Inflammatory macrophage (primary cell): ENCODE results near the gene SFMBT2.

Experiments
- DNase-seq, 2 donors: peaks; one replicate each; pipeline ENCODE4 v3.0.0-alpha.2; 2020 to 2022

Gene SFMBT2

DNA sequence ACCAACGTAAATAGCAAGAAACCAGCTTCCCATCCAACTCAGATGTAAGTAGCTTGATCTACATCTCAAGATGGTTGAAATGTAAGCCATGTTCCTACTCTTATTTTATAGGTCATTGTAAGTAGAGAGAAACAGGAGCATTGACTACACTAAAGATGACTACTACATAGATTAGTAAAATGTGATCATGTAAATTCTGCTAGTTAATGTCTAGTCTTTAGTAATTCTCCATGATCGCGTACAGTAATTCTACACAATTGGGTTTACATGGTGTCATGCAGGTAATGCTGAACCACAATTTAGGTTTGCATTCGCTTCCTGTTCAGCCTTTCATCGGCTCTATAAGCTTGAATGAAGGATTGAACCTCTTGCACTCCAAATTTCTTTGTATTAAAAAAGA lies 14.9 kb upstream of the SFMBT2 start:
- DNase-seq, result no peak

DNA sequence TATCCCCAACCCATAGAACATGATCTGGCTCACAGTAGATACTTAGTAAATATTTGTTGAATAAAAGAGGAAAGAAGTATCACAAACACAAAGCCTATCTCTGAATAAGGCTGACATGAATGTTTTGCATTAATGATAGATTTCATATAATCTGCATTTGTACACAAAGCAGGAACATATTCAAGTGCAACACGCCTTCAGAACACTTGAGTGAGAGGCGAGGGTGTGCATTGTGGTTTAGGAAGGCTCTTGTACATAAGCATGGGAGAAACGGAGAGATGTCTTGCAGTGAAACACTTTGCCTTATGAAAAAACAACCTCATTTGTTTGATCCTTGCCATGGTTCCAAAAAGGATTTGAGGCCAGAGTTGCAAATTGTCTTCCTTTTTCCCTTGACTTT lies 14.1 kb upstream of the SFMBT2 start:
- DNase-seq, result no peak

DNA sequence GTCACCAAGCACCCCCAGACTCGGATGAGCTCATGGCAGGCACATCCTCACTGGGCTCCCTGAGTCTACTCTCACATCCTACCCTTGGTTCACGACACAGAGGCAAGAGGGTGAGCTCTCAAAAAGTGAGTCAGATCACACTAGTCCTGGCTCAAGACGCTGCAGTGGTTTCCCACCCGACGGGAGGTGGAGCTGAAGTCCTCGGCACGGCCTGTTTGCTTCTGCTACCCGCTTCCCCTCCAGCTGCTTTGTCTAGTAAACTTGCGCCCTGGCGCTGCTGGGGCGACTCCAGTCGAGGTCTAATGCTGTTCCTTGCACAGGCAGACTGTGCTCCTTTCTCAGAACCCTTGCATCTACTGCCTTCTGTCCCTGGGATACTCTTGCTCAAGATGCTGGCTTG lies 13.5 kb upstream of the SFMBT2 start:
- DNase-seq, result no peak

DNA sequence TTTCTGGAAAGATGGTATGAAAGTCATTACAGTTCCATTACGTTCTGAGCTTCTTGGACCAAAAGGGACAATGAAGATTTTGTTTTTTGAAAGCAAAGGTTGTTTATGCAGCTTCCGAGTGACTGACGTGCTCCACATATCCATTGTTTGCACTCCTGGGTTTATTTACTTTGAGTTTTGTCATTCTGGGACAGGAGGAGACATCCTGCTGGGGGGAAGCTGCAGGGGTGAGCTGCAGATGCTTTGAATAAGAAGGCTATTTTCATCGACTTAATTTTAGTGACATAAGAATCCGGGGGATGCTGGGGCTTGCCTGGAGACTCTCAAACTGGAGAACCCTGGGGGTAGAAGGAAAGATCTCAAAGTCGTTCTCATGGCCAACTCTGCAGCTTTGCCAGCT lies 12.7 kb upstream of the SFMBT2 start:
- DNase-seq, result no peak

DNA sequence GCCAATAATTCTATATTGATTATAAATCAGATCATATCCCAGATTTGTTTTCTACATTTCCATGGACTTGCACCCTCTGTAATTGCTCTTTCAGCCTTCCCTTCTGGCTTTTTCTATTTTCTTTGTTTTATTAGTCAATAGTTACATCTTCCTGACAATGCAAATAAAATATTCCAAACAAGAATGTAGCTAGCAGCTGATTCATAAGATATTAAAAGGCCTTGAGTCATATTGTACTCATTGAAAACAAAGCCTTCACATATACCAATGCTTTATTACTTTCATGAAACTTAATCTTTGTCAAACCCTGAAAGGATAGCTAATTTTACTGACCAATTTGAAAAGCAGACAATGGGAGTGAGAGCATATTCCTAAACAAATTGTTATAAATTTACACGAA lies 10.7 kb upstream of the SFMBT2 start:
- no peak for DNase-seq

DNA sequence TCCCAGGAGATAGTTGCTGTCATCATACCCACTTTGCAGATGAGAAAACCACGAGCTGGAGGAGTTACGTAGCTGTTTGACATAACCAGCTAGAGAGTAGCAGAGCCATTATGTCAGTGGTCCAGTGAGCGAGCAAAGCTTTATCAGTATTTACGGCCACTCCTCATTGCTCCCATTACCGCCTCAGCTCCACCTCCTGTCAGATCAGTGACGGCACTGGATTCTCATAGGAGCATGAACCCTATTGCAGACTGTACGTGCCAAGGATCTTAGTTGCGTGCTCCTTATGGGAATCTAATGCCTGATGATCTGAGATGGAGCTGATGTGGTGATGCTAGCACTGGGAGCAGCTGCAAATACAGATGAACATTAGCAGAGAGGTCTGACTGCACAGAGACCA lies 9.2 kb upstream of the SFMBT2 start:
- DNase-seq, result no peak

DNA sequence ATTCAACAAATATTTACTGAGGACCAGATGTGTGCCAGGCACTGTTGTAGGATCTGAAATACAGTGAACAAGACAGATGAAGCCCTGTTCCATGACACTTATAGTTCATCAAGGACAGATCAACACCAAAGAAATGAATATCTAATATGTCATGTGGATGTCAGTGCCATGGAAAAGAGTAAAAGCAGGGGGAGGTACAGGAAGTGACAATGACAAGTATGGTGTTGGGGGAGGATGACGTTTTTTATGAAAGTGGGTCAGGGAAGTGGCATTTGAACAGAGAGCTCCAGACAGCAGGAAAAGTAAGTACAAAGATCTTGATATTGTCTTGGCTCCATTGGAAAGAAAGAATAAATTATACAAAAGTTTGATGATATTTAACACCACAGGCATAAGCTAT lies 7.0 kb upstream of the SFMBT2 start:
- DNase-seq, result peak in 1 of 2 donors; percentile 46

DNA sequence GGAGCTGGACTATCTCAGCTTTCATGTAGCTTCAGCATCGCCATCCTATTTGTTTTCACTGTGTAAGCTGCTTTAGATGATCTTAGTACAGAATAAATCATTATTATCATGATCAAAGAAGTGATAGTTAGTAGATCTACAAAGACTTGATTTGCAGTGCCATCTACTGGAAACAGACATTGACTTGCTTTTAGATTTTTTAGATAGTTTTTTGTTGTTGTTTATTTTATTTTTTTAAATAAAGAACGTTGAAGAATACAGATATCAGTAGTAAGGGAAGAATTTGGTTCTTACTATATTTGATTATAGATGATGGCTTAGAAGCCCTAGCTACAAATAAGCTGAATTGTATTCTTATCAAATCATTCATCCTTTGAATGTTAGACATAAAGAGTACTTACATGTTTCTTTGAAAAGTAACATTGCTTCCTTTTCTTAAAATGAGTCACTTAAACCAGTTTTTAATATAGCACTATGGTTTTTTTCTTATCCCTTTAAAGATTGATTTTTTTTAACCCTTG lies 6.3 kb upstream of the SFMBT2 start:
- DNase-seq, result peak; percentile 21 to 59

DNA sequence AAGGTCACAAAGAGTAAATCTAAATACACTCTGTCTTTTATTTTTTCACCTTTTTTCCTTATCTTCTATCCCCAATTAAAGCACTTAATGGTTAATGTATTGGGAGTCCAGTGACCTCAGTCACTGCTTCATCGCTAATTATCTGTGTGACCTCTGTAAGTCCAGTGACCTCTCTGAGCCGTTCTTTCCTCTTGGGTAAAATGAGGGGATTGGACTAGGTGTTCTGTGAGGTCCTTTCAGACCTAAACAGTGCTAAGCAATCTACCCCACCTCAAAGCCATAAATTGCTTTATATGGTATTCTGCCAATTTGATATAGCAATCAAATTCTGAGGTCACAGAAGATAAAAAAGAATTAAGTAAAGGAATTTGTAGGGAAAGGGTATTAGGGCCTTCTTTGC lies 3.9 kb upstream of the SFMBT2 start:
- no peak for DNase-seq

DNA sequence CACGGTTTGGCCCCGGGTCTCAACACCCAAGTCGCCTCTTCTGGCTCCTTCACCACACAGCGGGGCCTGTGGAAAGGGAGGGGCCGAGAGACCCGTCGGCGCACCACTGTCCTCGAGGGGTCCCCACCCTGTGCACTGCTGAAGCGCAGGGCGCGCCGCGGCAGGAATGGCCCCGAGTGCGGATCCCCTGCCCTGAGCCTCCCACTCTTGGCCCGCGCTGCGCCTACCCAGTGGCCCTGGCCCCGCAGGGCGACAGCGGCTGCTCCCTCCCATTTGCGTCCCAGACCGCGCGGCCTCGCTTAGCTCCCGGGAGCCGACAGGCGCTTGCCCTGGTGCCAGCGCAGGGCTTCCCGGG lies 2.1 kb upstream of the SFMBT2 start:
- no peak for DNase-seq

DNA sequence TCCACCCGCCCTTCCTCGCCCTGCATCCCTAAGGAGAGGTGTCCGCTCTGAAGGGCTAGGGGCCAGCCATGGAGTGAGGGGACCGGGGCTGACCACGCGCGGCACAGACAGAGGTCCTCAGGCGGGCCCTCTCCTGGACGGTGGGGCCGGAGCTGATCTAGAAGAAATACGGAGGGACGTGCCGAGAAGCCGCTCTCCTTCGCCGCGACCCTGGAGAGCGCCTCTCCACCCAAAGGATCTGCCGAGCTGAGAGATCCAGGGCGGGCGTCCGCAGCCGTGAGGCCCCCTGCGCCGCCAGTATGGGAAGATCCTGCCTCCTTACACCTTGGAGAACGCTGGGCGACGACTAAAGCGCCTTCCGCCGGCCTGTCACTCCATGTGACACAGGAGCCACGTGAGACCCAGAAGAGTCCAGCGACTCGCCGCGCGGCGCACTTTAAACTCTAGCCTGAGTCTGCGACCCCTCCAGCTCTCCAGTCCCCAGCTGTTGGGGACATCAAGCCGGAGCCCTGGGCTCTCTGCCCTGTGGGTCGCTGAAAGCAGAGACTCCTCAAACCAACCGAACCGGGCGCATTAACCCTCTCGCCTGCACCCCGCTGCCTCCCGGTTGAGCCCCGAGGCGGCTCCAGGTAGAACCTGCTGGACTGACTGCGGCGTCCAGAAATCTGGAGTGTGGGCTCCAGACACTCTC lies 1.5 kb upstream of the SFMBT2 start:
- peak; percentile 31 to 56 for DNase-seq

DNA sequence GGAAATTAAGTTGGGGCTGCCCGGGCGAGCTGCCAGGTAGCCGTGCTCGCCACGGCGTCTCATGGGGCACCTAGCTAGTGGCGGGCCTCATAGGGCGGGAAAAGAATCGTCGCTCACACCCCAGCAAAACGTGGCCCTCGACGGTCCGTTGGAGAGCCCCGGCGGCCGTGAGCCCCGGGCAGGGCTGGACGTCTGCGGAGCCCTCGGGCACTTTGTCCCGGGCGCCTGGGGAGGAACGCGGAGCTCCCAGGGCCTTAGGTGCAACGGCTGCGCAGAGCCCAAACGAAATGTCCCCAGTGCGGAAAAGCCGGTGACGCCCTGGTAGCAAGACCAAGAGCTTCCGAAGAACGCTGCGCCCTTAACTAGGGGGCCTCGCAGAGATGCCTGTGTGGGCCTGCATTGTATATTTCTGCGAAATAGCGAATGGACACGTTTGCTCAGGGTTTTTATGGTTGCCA lies 866 bp upstream of the SFMBT2 start:
- DNase-seq, result peak in 1 of 2 donors; percentile 25

DNA sequence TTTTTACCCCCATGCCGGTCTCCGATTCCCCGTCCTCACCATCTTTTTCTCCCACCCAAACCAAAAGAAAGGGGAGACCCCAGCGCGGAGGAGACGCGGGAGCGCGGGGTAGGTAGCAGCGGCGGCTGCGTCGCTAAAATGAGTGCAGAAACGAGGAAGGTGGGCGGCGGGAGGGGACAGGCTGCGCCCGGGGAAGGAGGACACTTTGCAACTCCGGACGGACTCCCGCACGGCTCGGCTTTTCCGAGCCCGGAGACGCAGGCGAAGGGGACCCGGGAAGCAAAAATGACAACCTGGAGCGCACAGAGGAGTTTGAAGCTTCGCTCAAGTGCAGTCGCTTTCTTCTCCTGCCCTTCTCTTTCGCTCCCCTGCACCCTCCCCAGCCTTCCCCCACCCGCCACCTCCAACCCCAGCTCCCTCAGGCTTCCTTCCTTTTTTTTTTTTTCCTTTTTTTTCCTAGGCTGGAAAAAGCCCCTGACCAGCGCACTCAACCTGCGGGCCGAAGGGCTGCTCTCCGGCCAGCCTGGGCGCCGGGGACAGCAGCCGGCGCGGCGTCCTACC lies 453 bp downstream of the SFMBT2 start:
- peak; percentile 33 to 66 for DNase-seq

DNA sequence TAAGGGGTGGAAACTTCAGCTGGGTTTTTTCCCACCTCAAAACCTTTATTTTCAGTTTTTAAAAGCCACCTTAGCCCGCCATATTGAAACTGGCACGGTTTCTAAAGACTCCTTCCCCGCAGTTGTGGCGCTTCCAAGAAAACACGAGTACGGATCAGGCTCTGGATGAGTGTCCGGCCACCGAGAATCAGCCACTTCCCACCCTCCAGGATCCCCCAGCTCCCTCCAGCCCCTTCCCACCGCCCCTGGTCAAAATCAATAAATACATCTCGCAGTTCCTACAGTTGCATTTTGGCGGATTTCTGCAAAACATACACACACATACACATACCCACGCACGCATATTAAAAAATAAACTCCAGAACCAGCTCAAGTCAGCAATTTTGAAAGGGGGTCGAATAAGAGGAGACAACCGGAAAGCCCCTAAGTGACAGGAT lies 1.1 kb downstream of the SFMBT2 start:
- DNase-seq, result peak in 1 of 2 donors; percentile 20

DNA sequence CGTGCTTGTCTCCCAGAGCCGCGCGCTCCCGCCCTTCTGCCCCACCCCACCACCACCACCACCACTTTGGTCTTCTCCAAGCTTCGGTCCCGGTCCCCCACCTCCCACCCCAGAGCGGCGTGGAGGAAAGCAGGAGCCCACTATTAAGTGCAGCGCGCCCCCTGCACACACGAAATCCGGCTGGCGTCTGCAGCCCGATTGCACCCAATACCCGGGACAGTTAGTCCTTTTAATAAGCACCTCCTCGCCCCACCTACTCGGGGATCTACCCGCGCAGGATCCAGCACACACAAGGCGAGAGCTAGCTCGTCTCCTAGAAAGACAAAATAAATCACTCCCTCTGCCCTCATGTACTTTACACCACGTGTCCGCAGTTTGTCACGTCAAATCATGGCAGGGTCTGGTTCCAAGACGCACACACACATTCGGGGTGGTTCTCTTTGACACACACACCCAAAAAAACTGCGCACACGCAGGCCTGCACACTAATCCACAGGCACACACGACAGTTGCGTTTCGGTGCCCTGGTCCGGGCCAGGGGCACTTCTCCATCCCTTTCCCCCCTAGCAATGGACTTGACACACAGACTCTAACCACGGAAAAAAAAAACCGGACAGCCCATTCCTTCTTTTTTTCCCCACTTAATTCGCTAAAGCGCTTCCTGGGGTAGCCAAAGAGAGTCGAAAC lies 1.6 kb downstream of the SFMBT2 start:
- peak; percentile 34 to 52 for DNase-seq

DNA sequence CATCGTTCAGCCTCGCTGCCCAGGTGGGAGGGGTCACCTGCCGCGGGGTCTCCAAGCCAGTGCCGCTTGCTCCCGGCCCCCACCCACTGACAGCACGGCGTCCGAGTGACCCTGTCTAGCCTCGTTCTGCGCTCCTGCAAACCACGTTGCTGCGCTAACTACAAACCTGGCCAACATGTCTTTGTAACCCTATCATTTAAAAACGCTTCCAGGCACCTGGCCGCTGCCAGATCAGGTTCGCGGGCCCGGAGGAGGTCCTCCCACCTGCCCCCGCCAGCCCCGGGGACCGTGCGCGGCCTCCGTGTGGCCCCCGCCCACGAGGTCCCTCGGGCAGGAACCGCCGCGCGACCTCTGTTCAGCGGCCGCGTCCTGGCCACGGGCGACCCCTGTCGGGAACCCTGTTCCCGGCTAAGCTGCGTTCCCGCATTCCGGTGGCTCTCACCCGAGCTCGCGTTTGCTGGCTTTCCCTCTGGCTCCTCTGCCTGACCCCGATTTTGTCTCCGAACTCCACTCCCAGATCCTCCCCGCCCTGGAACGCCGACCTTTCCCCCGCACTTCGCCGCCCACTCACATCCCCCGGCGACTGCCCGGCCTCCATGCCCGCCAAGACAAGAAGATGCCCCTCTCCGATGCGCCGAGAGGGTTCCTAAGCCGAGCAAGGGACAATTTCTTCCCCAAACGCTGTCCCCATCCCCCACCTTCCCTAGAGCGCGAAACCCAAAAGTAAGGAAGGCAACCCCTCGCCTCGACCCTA lies 2.4 kb downstream of the SFMBT2 start:
- DNase-seq, result peak; percentile 38 to 70

DNA sequence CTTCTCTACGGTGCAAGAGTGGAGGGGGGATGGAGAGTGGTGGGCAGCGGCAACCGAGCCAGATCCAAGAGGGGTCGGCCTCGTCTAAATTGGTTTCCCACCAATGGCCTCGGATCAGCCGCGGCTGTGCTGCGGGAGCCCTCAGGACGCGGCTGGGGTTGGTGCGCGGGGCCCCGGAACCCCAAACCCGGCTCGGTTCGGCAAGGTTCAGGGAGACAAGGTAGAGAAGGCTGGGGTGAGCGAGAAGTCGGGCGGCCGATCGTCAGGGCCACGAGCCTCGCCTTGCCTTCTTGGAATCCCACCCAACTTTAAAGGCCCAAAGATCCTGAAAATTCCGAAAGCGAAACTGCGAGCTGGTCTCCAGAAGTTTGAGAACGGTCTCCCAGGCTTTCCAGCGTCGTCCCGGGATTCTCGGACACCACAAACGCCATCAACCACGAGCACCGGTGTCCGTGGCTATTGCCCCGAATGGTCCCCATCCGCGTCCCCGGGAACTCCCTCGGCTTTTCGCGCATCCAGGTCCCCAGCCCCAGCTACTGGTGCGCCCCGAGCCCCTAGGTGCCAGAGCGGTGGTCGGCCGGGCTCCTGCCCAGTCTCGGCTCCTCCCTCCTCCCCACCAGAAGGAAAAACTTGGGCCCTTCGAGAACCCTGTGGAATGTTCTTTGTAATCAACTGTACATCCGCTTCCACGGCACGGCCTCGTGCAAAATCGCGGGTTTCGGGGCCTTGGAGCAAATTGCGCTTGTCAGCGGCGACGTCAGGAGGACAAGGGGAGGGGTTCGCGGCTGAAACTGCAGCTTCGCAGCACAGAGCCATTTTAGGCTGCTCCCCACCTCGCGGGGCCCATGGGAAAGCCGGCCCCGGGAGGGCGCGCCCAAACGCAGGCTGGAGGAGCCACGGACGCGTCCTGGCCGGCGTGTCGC lies 3.2 kb downstream of the SFMBT2 start:
- DNase-seq, result peak; percentile 33 to 52

DNA sequence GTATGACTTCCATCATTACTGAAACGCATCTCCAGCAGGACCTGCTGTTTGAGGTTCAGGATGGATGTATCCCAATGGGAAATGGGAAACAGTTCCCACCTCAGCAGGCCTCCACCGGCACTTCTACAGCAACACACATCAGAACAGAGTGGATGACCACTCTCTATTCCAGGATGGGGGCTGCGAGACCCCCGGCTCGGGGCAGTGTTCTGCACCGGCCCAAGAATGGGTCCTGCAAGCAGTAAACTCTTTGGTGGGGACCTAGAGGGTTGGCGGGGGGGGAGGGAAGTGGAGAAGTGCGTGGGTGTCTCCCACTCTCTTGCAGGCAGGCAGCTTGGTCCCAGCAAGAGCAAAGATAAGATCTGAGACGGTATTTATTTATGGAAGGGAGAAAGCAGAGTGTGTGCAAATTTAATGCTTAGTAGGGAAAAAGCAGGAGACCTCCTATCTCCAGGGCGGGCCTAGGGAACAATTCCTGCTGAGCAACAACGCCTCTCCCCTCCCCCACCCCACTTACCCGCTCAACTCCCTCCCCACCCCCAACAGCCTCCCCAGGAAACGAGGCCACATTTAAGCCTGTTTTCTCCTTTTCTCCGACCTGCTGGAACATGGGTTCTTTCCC lies 4.0 kb downstream of the SFMBT2 start:
- no peak for DNase-seq

DNA sequence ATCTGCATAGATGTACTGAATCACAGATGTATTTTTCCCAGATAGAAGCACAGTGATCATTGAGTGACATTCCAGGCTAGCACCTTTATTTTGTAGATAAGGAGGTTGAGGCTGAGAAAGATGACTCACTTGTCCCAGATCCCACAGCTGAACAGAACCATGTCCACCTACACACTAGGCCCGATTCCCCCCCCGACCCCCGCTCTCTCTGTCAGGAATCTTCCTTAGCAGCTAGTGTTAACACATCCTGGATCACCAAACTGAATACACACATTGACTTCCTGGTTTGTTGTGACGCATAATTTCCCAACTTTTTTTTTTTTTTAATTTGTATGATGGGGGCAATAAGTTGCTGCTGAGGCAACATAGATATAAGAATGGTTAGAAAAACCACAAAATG lies 5.2 kb downstream of the SFMBT2 start:
- peak; percentile 18 to 59 for DNase-seq

DNA sequence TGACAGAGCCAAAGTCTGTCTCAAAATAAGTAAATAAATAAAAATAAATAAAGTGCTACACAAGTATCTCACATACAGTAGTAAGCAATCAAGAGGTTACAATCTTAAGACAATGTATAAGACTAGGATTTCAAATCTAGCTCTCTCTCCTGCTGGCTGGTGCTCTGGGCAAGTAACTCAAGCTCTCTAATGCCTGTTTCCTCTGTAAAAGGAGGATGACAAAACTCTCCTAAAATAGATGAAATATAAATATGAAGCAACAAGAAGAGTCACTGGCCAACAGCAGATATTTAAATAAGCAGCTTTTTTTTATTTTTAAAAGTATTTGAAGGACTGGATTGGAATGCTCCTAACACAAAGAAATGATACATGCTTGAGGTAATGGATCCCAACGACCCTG lies 7.2 kb downstream of the SFMBT2 start:
- peak; percentile 26 to 42 for DNase-seq

DNA sequence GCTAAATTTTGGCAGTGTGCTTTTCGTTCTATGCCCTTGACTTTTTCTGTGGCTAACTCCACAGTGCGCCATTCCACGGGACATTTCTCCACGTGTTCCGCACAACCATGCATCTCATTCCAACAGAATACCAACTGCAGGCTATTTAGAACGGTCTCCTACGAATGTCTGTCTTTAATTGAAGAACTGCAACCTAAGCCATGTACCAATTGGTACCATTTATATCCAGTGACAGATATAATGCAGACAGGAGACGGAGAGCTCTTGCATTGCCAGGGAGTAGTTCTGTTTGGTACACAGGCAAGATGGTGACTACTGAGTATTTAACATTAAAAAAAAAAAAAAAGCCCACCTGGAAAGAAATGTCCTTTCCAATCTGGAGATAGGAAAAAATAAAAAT lies 9.1 kb downstream of the SFMBT2 start:
- DNase-seq, result no peak

DNA sequence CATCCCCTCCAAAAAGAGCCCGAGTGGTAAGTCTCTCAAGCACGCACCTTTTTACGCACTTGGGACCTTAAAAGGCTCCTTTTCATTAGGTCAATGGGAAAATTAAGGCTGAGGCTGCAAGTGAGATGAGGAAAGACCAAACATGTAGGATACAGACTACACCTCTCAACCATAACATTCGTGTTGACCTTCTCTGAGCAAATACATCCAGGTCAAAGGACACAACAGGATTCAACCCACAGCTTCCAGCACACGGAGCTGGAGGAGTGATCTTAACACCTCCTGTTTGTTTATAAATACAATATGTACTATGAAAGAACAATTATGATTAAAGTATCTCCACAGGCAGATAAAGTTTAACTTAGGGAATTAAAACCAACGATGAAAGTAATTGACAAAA lies 9.7 kb downstream of the SFMBT2 start:
- no peak for DNase-seq
